Astrocyte of the cerebellum (primary cell): ENCODE measurements around the gene MOB2.

Source experiments
- DNase-seq: peaks from one replicate; pipeline ENCODE4 v3.0.0-alpha.2; 2011; ENCODE audit warnings: low read depth
- H3K4me3 ChIP-seq: 2 replicates; pipeline ENCODE4 v1.5.1; 2011; ENCODE audit warnings: mild to moderate bottlenecking, low read depth, low read length, moderate library complexity
- CTCF ChIP-seq: IDR thresholded peaks from 2 replicates; pipeline ENCODE4 v1.5.1; 2012; ENCODE audit warnings: low read length, low read depth, moderate library complexity, mild to moderate bottlenecking; ENCODE audit errors: missing control alignments
- in situ Hi-C: cut with HindIII; loops from 2 replicates; pipeline ENCODE4 v1.10.0; 2017; ENCODE audit warnings: low sequenced_read_pairs

MOB2 gene

GRCh38 chr11:1444823-1445422, 41.7 kb downstream of the MOB2 start:
- no peak for TF ChIP-seq CTCF
- H3K4me3 ChIP-seq, result no peak overlapping the region
- in situ Hi-C loops, result no loop called here
- DNase-seq, result no peak

- in situ Hi-C loops, result no loop called here
- TF ChIP-seq CTCF, result no peak
- no peak for DNase-seq
- no peak overlapping the region for H3K4me3 ChIP-seq
Measured at GRCh38 chr11:1444321-1444720, 42.3 kb downstream of the MOB2 start.

- in situ Hi-C loops, result no loop called here
Measured at GRCh38 chr11:1443737-1444136, 42.8 kb downstream of the MOB2 start.

GRCh38 chr11:1442807-1443366, 43.7 kb downstream of the MOB2 start:
- H3K4me3 ChIP-seq, result no peak overlapping the region
- no peak for TF ChIP-seq CTCF
- in situ Hi-C loops, result no loop called here
- DNase-seq, result no peak

More at GRCh38 chr11:1443737-1444136, 42.8 kb downstream of the MOB2 start:
- no peak for DNase-seq
- TF ChIP-seq CTCF, result no peak
- H3K4me3 ChIP-seq, result no peak overlapping the region

- in situ Hi-C loops, result no loop called here
- DNase-seq, result no peak
- no peak for TF ChIP-seq CTCF
- H3K4me3 ChIP-seq, result no peak overlapping the region
Measured at GRCh38 chr11:1442163-1442562, 44.4 kb downstream of the MOB2 start.

GRCh38 chr11:1440496-1440895, 46.1 kb downstream of the MOB2 start:
- no peak for DNase-seq
- no peak for TF ChIP-seq CTCF
- no peak overlapping the region for H3K4me3 ChIP-seq
- in situ Hi-C loops, result no loop called here
